GM19468 (cell line): ENCODE results near the gene INPP5F.
A peak's percentile ranks its signal among the peaks of the same experiment; 100 is the strongest.
"Not testable (repeated sequence)": the region's sequence is repeated elsewhere in the genome, so short reads cannot be mapped to it uniquely, and the experiment has no call there.

ENCODE experiments used
- ATAC-seq: cut with Tn5 transposase; IDR thresholded peaks from one replicate; pipeline ENCODE4 v1.9.1; 2021; ENCODE audit warnings: mild to moderate bottlenecking, moderate library complexity, moderate number of reproducible peaks; ENCODE audit not compliant: unreplicated experiment; ENCODE audit errors: extremely low read depth

The INPP5F gene

DNA sequence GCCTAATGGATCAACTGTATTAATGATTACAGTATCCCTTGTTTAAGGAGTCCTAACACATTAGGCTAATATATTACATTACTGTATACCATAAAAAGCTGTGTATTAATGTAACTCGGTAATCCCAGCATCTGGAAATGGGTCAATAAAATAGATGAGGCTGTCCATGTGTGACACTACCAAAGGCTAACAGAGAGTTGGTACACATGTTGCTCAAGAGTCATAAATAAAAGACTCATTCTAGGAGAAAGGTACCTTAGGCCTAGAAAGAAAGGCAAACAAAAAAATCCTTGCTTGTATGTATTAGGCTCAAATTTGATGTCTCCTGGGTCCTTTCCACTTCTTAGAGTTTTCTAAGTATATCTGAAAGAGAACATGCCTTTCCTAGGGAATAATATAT, 132.2 kb downstream of the INPP5F start:
- ATAC-seq: no peak

DNA sequence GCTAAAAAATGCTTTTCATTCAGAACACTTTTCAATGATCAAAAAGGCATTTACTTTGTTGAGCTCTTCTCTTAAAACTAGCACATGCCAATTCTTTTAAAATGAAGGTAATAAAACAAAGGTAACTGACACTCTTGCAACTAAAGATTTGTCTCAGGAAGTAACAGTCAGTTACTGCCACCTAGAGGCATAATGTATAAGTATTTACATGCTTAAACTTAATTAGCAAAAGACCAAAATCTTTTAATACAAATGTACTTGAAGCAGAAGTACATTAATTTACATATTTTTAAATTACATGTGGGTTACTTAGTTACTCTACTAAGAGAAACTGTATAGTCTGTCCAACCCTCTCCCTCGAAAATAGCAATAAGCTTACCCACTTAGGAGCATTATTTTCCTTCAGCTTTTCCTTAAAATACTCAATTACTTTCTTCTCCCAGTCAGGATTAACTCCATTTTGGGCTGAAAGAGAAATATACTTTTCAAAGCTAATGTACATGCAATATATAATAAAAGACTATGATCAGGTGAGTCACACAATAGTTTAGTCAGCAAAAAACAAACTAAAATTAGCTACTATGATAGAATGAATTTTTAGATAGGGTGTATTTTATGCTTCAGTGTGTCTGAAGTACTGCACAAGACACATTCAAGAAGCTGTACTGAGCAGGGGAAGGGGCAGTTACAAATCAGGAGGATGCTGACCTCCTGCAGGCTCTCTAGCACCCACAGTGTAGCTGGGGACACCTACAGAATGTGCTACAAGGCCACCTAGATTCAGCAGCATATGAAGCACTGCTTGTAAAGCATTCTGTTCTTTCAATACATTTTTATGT, 133.8 kb downstream of the INPP5F start:
- no peak for ATAC-seq

DNA sequence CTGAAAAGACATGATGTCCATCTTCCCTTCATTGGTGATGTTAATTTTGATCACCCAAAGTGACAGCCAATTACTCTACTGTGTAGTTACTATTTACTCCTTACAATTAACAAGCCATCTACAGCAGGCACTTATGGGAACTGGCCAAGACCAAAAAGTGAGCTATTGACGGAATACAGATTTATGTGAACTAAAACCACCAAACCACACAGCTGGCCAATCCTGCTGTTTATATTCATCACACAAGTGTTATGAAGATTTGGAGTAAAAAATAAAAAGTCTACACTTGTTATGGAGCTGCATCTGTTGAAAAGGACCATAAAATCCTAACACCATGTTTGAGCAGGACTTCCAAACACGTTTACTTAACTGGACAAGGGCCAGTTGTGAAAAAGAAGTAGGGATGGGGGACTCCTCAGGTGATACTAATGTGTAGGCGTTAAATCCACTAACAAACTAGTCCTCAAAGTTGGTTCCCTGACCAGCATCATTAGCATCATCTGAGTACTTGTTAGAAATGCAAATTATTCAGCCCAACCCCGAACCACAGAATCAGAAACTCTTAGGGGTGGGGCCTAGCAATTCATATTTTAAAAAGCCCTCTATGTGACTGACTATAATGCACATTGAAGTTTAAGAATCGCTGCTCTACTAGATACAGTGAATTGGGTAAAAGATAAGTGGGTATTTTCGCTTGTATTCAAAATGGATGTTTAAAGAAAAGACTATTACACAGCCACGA, 135.2 kb downstream of the INPP5F start:
- no peak for ATAC-seq

- ATAC-seq: no peak
These were observed 136.7 kb downstream of the INPP5F start for GRCh38 chr10:119862524-119862923.

- ATAC-seq: no peak
These were observed 138.2 kb downstream of the INPP5F start for GRCh38 chr10:119863951-119864565.

DNA sequence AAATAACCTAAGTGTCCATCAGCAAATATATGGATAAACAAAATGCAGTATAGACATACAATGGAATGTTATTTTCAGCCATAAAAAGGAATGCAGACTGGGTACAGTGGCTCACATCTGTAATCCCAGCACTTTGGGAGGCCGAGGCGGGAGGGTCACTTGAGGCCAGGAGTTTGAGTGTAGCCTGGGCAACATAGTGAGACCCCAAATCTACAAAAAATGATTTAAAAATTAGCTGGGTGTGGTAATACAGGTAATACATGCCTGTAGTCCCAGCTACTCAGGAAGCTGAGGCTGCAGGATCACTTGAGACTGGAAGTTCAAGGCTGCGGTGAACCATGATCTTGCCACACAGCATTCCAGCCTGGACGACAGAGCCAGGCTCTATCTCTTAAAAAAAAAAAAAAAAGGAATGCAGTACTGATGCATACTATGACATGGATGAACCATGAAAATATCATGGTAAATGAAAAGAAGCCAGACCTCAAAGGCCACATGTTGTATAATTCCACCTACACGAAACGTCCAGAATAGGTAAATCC, 139.9 kb downstream of the INPP5F start:
- no peak for ATAC-seq

- ATAC-seq: no peak
These were observed 141.5 kb downstream of the INPP5F start for GRCh38 chr10:119867317-119867716.

DNA sequence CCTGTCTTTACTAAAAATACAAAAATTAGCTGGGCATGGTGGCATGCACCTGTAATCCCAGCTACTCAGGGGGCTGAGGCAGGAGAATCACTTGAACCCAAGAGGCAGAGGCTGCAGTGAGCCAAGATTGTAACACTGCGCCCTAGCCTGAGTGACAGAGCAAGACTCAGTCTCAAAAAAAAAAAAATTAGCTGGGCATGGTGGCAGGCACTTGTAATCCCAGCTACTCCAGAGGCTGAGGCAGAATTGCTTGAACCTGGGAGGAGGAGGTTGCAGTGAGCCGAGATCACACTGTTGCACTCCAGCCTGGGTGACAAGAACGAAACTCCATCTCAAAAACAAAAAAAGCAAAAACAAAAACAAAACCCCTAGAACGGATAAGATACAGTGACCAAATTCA, 143.5 kb downstream of the INPP5F start:
- not testable (repeated sequence) for ATAC-seq

GRCh38 chr10:119871881-119872609, 146.2 kb downstream of the INPP5F start:
- ATAC-seq: peak; percentile 2

- peak; percentile 13 for ATAC-seq
These were observed 146.7 kb downstream of the INPP5F start, which contains the start of gene MCMBP for GRCh38 chr10:119872610-119872859. MCMBP (minus strand) TSS chr10:119872843; CDS start chr10:119872584, 259 bp downstream.

- peak; percentile 92 for ATAC-seq
These were observed 147.2 kb downstream of the INPP5F start for GRCh38 chr10:119872860-119873681.

GRCh38 chr10:119878524-119878923, 152.7 kb downstream of the INPP5F start:
- no peak for ATAC-seq
